Activated CD4-positive, alpha-beta T cell treated with anti-CD3 and anti-CD28 coated beads, Interleukin-2, amount 10 ng/mL, durations not matched to agents 24 days and 14 days (primary cell): ENCODE measurements around the gene ZMAT2. TPM values are rescaled to one million over a fixed set of nuclear protein-coding genes. Genes with fewer than 3 reads are reported as not detected.
"Not testable (repeated sequence)": the region's sequence is repeated elsewhere in the genome, so short reads cannot be mapped to it uniquely, and the experiment has no call there.

Source experiments
- DNase-seq: peaks from one replicate; pipeline ENCODE4 v3.0.0; 2022
- H3K27ac Mint-ChIP-seq: one replicate; pipeline ENCODE4 v1.8.0; 2022; ENCODE audit warnings: mild to moderate bottlenecking, mixed read lengths
- H3K27me3 Mint-ChIP-seq: one replicate; pipeline ENCODE4 v1.8.0; 2022; ENCODE audit warnings: mixed read lengths
- H3K36me3 Mint-ChIP-seq: one replicate; pipeline ENCODE4 v1.8.0; 2022; ENCODE audit warnings: low read depth, mild to moderate bottlenecking, mixed read lengths
- H3K4me1 Mint-ChIP-seq: one replicate; pipeline ENCODE4 v1.8.0; 2021; ENCODE audit warnings: mixed read lengths
- H3K4me3 Mint-ChIP-seq: one replicate; pipeline ENCODE4 v1.8.0; 2022; ENCODE audit warnings: mild to moderate bottlenecking, moderate library complexity, mixed read lengths
- H3K9me3 Mint-ChIP-seq: one replicate; pipeline ENCODE4 v1.8.0; 2021; ENCODE audit warnings: mixed read lengths
- intact Hi-C: fragments of 100-400 bp; cut with micrococcal nuclease; formaldehyde crosslinking; loops from one replicate; pipeline ENCODE4 v1.15.1; 2023
- total RNA-seq: library from RNA; stranded (reverse); gene quantifications from 2 replicates; pipeline ENCODE4 v1.2.3, GENCODE V29; 2022

The ZMAT2 gene
- total RNA-seq, 1 donor from 2014 or later = 67.1 TPM

DNA sequence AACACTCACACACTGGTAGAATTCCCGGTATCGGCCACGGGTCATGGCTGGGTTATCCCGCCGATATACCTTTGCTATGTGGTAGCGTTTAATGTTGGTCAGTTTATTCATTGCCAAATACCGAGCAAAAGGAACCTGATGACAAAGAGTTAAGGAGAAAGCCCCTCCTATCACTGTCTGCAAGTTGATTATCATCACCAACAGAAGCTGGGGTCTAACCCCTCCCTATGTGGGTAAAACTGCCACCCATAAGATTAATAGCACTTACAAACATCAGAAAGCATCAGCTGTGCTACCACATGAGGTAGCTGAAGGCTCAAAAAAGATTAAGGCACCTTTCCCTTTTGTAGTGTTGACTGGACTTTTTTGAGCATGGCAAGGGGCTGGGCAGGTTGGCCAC, 21.3 kb upstream of the ZMAT2 start:
- peaks cover 76% of the 10 kb centered on the region for H3K36me3 Mint-ChIP-seq
- H3K27me3 Mint-ChIP-seq = no peaks in the 10 kb centered on the region
- H3K4me1 Mint-ChIP-seq = peaks cover 8% of the 10 kb centered on the region
- H3K4me3 Mint-ChIP-seq = no peak overlapping the region
- H3K27ac Mint-ChIP-seq = no peak overlapping the region
- DNase-seq = no peak
- no peaks in the 10 kb centered on the region for H3K9me3 Mint-ChIP-seq
- intact Hi-C loops = no loop called here

GRCh38 chr5:140690376-140690932, 9.8 kb upstream of the ZMAT2 start:
- Mint-ChIP-seq H3K27ac (peak overlapping the region; percentile 98), H3K4me3 (peak overlapping the region; percentile 98), H3K9me3 (no peaks in the 10 kb centered on the region), H3K27me3 (no peaks in the 10 kb centered on the region), H3K36me3 (peaks cover 52% of the 10 kb centered on the region), H3K4me1 (peaks cover 28% of the 10 kb centered on the region)
- no peak for DNase-seq
- intact Hi-C loops = loop anchor here (2.0 kb wide), 1 partner anchor 52 kb away; the partner anchor contains the start of gene TMCO6

DNA sequence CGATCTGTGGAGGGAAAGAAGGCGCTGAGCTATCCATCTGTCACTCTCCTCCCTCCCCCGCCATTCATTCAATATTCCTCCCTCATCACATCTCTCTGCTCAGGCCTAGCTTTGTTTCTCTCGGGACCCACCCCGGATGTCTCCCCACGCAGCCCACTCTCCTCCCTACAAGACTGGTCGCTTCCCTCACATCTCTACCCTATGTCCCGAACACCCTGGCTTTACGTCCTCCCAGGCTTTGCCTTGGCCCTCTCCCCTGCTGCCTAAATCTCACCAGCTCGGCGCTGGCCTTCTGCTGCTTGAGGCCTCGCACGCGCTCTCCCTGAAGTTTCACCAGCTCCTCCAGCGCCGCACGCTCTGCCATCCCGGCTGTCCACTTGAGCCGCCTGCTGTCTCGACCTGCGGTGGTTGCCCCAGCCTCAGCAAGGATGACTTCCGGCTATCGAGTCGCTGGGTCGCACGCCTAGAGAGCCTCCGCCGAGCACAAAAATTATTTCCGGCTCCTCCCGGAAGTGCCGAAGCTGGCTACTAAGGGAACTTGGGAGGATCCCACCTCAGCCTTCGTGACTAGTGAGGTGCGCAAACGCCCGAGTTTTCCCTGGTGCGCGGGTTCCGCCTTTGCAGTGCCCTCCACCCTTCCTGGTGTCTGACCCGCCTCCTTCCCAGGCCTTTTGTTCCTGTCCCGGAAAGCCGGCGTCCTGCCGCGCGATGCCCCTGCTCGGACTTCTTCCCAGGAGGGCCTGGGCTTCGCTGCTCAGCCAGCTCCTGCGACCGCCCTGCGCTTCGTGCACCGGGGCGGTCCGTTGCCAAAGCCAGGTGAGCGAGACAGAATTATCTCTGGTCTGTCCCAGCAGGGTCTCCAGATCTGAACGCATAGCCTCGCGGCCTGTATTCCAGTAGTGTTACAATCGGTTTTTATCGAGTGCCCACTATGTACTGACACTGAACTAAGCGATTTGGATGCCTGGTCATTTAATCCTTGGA, 9.0 kb upstream of the ZMAT2 start, which contains the start of the genes HARS1 and HARS2:
Gene HARS1, minus strand, starts transcription at position 430 of the 984 bp plus-strand sequence. Its CDS starts 66 bp downstream, at position 364.
Gene HARS2, plus strand, starts transcription at position 515 of the 984 bp plus-strand sequence. Its CDS starts 194 bp downstream, at position 709.
- H3K4me1 Mint-ChIP-seq = peaks cover 30% of the 10 kb centered on the region
- no peaks in the 10 kb centered on the region for H3K9me3 Mint-ChIP-seq
- peak within 1 kb of the TSS; percentile 98 for H3K27ac Mint-ChIP-seq
- no peaks in the 10 kb centered on the region for H3K27me3 Mint-ChIP-seq
- H3K4me3 Mint-ChIP-seq = peak within 1 kb of the TSS; percentile 98
- peaks cover 55% of the 10 kb centered on the region for H3K36me3 Mint-ChIP-seq
- intact Hi-C loops = loop anchor here (1.0 to 2.0 kb wide), 5 partner anchors 9 to 290 kb away; partner anchors contain the start of genes ANKHD1, IK, NDUFA2 and TMCO6
- peak; percentile 96 for DNase-seq

DNA sequence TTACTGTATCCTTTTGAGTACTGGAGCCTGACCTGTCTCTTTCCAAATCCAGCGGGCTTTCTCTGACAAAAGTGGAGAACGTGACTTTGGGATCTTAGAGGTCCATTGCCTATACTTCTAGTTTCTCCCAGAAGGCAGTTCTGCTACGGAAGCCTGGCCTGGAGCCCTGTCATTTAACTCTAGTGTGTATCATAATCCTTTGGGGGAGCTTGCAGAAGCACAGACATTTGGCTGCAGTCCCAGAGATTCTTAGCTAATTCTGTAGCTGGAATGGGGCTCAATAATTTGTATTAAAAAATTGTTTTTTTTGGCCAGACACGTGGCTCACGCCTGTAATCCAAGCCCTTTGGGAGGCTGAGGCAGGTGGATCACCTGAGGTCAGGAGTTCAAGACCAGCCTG, 6.0 kb upstream of the ZMAT2 start:
- Mint-ChIP-seq H3K4me3 (no peak overlapping the region), H3K27me3 (no peaks in the 10 kb centered on the region), H3K9me3 (no peaks in the 10 kb centered on the region), H3K4me1 (peaks cover 28% of the 10 kb centered on the region), H3K27ac (no peak overlapping the region), H3K36me3 (peaks cover 68% of the 10 kb centered on the region)
- intact Hi-C loops = no loop called here
- no peak for DNase-seq

GRCh38 chr5:140696891-140697492, 3.3 kb upstream of the ZMAT2 start:
- Mint-ChIP-seq H3K4me1 (peaks cover 31% of the 10 kb centered on the region), H3K9me3 (no peaks in the 10 kb centered on the region), H3K27me3 (no peaks in the 10 kb centered on the region), H3K4me3 (no peak overlapping the region), H3K36me3 (peaks cover 68% of the 10 kb centered on the region), H3K27ac (no peak overlapping the region)
- intact Hi-C loops = no loop called here
- DNase-seq = no peak

- Mint-ChIP-seq H3K4me3 (no peak overlapping the region), H3K4me1 (peaks cover 15% of the 10 kb centered on the region), H3K27ac (no peak overlapping the region), H3K36me3 (peaks cover 41% of the 10 kb centered on the region), H3K9me3 (no peaks in the 10 kb centered on the region), H3K27me3 (peaks cover 3% of the 10 kb centered on the region)
- intact Hi-C loops = loop anchor here (10.0 kb wide), 1 partner anchor 593 kb away; the partner anchor contains the start of gene PURA
- DNase-seq = no peak
Measured at GRCh38 chr5:140707812-140708211, 7.6 kb downstream of the ZMAT2 start.

DNA sequence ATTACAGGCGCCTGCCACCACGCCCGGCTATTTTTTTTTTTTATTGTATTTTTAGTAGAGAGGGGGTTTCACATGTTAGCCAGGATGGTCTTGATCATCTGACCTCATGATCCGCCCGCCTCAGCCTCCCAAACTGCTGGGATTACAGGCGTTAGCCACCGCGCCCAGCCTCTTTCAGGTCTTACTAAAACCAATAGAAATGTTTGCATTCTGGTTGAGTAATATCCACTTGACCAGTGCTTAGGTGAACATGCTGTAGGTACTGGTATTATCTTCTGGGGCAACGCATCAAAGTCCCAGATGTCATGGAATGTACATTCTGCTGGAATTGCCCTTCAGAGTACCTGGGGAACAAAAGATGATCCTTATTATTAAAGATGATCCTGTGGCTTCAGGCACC, 8.5 kb downstream of the ZMAT2 start:
- H3K4me3 Mint-ChIP-seq, DNase-seq, H3K27ac Mint-ChIP-seq, H3K27me3 Mint-ChIP-seq, H3K9me3 Mint-ChIP-seq: not testable (repeated sequence)
- Mint-ChIP-seq H3K36me3 (peaks cover 34% of the 10 kb centered on the region), H3K4me1 (peaks cover 19% of the 10 kb centered on the region)
- intact Hi-C loops = loop anchor here (10.0 kb wide), 1 partner anchor 594 kb away; the partner anchor contains the start of gene PURA

DNA sequence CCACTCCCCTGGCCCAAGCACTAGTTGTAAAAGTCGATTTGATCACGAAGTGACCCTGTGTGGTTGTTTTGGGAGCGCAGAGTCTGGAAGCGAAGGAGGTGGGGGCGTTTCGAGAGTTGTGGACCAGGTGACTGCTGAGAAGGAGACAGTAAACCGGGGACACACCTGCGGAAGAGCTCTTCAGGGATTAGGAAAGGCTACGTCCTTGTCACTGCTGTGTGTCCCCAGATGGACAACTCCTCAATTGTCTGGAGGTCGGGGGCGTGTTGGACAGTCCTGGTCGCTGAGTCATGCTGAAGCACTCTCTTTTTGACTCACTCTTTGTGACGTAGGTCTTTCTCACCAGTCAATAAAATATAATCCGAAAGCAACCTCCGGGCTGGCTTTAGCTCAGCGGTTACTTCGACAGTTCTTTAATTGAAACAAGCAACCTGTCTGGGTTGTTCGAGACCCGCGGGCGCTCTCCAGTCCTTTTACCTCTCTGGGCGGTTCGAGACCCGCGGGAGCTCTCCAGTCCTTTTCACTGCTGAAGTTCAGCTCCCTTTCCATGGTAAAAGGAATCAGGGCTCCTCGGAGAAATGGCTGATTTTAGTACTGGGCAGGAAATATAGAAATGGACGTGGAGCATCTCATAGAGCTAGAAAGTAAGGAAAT, 10.8 kb downstream of the ZMAT2 start:
- H3K4me3 Mint-ChIP-seq = peak overlapping the region; percentile 90
- peak; percentile 97 for DNase-seq
- H3K9me3 Mint-ChIP-seq = no peaks in the 10 kb centered on the region
- peaks cover 8% of the 10 kb centered on the region for H3K27me3 Mint-ChIP-seq
- intact Hi-C loops = loop anchor here (1.0 to 5.0 kb wide), 5 partner anchors 11 to 409 kb away; partner anchors contain the start of genes ANKHD1, PFDN1 and ZMAT2
- H3K4me1 Mint-ChIP-seq = peaks cover 20% of the 10 kb centered on the region
- peaks cover 18% of the 10 kb centered on the region for H3K36me3 Mint-ChIP-seq
- H3K27ac Mint-ChIP-seq = peak overlapping the region; percentile 96

DNA sequence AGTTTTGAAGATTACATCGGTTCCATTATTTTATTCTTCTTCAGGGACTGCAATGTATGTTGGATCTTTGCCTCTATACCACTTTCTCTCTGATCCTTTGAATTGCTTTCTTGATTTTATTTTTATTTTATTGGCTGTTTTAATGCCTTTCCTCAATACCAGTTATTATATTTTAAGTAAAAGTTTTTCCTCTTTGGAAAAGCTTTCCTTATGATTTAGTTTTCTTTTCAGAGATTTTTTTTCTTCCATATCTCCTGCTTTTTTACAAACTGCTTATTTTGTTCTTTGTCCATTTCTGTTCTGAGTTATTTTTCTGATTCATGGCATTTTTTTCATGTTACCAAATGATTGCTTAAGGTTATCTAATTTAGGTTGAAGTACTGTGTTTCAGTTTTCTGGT, 11.5 kb downstream of the ZMAT2 start:
- no peak for DNase-seq
- Mint-ChIP-seq H3K4me1 (peaks cover 20% of the 10 kb centered on the region), H3K9me3 (no peaks in the 10 kb centered on the region), H3K27me3 (peaks cover 8% of the 10 kb centered on the region), H3K4me3 (peak overlapping the region; percentile 90), H3K27ac (no peak overlapping the region), H3K36me3 (peaks cover 11% of the 10 kb centered on the region)
- intact Hi-C loops = loop anchor here (1.0 to 5.0 kb wide), 5 partner anchors 11 to 409 kb away; partner anchors contain the start of genes ANKHD1, PFDN1 and ZMAT2

DNA sequence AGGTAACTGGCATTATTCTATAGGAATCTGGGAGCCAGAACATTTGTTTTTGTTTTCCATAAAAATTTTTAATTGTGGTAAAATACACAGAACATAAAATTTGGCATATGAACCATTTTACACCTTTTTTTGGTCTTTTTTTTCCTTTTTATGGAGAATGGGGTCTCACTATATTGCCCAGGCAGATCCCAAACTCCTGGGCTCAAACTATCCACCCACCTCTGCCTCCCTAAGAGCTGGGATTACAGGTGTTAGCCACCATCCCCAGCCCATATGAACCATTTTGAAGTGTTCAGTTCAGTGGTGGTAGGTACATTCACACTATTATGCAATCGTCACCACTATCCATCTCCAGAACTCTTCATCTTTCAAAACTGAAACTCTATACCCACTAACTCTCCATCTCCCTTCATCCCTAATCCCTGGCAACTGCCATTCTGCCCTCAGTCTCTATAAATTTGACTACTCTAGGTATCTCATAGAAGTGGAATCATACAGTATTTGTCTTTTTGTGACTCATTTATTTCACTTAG, 13.4 kb downstream of the ZMAT2 start:
- peaks cover 20% of the 10 kb centered on the region for H3K4me1 Mint-ChIP-seq
- H3K27me3 Mint-ChIP-seq = peaks cover 8% of the 10 kb centered on the region
- no peak for DNase-seq
- H3K27ac Mint-ChIP-seq = no peak overlapping the region
- H3K4me3 Mint-ChIP-seq = no peak overlapping the region
- H3K9me3 Mint-ChIP-seq = no peaks in the 10 kb centered on the region
- H3K36me3 Mint-ChIP-seq = peaks cover 3% of the 10 kb centered on the region
- intact Hi-C loops = loop anchor here (5.0 kb wide), 2 partner anchors 161 to 411 kb away; partner anchors contain the start of gene PFDN1

DNA sequence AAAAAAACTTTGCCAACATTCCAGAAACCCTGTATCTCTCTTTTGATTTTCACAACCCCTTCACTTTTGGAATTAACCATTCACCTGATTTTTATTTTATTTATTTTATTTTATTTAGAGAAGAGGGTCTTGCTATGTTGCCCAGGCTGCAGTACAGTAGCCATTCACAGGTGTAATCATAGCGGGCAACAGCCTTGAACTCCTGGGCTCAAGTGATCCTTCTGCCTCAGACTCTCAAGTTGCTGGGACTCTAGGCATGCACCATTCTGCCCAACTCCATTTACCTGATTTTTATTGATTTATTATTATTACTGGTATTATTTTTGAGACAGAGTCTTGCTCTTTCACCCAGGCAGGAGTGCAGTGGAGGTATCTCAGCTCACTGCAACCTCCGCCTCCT, 16.0 kb downstream of the ZMAT2 start:
- H3K4me3 Mint-ChIP-seq, H3K27me3 Mint-ChIP-seq, DNase-seq, intact Hi-C loops, H3K9me3 Mint-ChIP-seq, H3K36me3 Mint-ChIP-seq, H3K27ac Mint-ChIP-seq: not testable (repeated sequence)
- H3K4me1 Mint-ChIP-seq = peaks cover 12% of the 10 kb centered on the region

- Mint-ChIP-seq H3K36me3 (no peaks in the 10 kb centered on the region), H3K27me3 (peaks cover 16% of the 10 kb centered on the region), H3K9me3 (no peaks in the 10 kb centered on the region), H3K4me1 (peaks cover 4% of the 10 kb centered on the region), H3K4me3 (peak overlapping the region; percentile 40), H3K27ac (no peak overlapping the region)
- DNase-seq = no peak
- intact Hi-C loops = no loop called here
Measured at GRCh38 chr5:140718266-140718592, 18.0 kb downstream of the ZMAT2 start.

DNA sequence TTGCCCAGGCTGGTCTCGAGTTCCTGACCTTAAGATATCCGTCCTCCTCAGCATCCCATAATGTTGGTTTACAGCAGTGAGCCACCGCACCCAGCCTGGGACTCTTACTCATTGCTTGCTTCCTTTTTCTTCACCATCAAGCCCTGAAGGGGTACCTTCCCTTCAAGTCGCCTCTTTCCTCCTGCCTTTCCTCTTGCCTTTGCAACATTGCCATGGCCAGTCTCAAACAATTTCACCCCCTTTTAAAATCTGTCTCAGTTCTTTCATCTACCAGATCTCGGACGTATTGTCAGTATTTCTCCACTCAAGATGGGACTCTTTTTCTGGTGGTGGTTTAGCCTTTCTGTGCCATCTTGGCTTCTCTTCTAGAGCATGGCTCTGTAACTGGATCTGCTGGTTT, 20.5 kb downstream of the ZMAT2 start:
- H3K36me3 Mint-ChIP-seq, H3K27ac Mint-ChIP-seq, H3K4me3 Mint-ChIP-seq, H3K4me1 Mint-ChIP-seq, H3K9me3 Mint-ChIP-seq, DNase-seq: not testable (repeated sequence)
- intact Hi-C loops = loop anchor here (2.0 kb wide), 1 partner anchor 358 kb away; no protein-coding TSS in a partner anchor
- peaks cover 16% of the 10 kb centered on the region for H3K27me3 Mint-ChIP-seq
